Activated CD8-positive, alpha-beta T cell treated with anti-CD3 and anti-CD28 coated beads for 36 hours (primary cell): Measurements from ENCODE around the gene PDF. TPM values are rescaled to one million over a fixed set of nuclear protein-coding genes. Genes with fewer than 3 reads are reported as not detected.
"Not testable (repeated sequence)": the region's sequence is repeated elsewhere in the genome, so short reads cannot be mapped to it uniquely, and the experiment has no call there.

Experiments used
- ATAC-seq: fragments of 200-7000 bp; cut with Tn5 transposase; one replicate; pipeline ENCODE4 v1.10.0; 2021; ENCODE audit warnings: mild to moderate bottlenecking, moderate library complexity
- CTCF ChIA-PET: fragments of 350-600 bp; sonication (Branson Sonifier 250); formaldehyde crosslinking; loops from one replicate; lab custom pipeline; 2021; ENCODE audit warnings: antibody characterized with exemption; lab: Charles Lee
- POLR2A ChIA-PET: fragments of 350-600 bp; sonication (Branson Sonifier 250); formaldehyde crosslinking; loops from one replicate; lab custom pipeline; 2021; ENCODE audit warnings: antibody characterized with exemption; lab: Charles Lee
- DNase-seq: peaks from one replicate; pipeline ENCODE4 v3.0.0-alpha.2; 2020
- H3K27ac Mint-ChIP-seq: one replicate; pipeline ENCODE4 v1.8.0; 2021; ENCODE audit warnings: mild to moderate bottlenecking, mixed read lengths
- H3K27me3 Mint-ChIP-seq: one replicate; pipeline ENCODE4 v1.8.0; 2021; ENCODE audit warnings: mixed read lengths
- H3K36me3 Mint-ChIP-seq: one replicate; pipeline ENCODE4 v1.8.0; 2021; ENCODE audit warnings: low read depth, mixed read lengths
- H3K4me1 Mint-ChIP-seq: one replicate; pipeline ENCODE4 v1.8.0; 2021; ENCODE audit warnings: low read depth, mixed read lengths
- H3K4me3 Mint-ChIP-seq: one replicate; pipeline ENCODE4 v1.8.0; 2021; ENCODE audit warnings: mild to moderate bottlenecking, moderate library complexity, mixed read lengths
- H3K9me3 Mint-ChIP-seq: one replicate; pipeline ENCODE4 v1.8.0; 2021; ENCODE audit warnings: mixed read lengths
- intact Hi-C: fragments of 100-400 bp; cut with micrococcal nuclease; formaldehyde crosslinking; loops from one replicate; pipeline ENCODE4 v1.10.0; 2022
- total RNA-seq, 2 experiments: library from RNA; stranded (reverse); gene quantifications; one replicate each; pipeline ENCODE4 v1.2.3, GENCODE V29; 2021
- TF ChIP-seq, protein P1 (sequence below): fragments of 200-600 bp; IDR thresholded peaks from one replicate; pipeline ENCODE4 v1.8.0; 2022; ENCODE audit warnings: antibody characterized with exemption, mild to moderate bottlenecking

Gene PDF
- total RNA-seq, 2 experiments from 2014 or later = 16.1 to 19.5 TPM

DNA sequence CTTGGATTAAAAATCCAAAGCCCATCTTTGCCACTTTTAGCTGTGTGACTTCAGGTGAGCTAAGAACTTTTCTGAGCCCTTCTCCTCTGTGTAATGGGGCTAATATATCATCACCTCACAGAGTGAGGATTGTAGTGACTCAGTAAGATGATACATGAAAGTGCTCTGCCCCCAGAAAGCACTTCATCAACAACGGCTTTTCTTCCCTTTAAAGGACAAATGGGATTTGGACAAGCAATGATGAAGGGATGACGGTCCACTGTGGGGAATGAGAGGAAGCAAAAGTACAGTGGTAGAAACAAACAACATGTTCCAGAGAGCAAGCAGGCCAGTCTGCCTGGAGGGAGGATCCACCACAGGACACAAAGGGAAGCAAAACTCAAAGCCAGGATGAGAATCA is 35.5 kb upstream of the PDF start:
- Mint-ChIP-seq H3K36me3 (peaks cover 59% of the 10 kb centered on the region), H3K4me1 (peaks cover 10% of the 10 kb centered on the region), H3K27ac (peak overlapping the region; percentile 72), H3K4me3 (no peak overlapping the region), H3K9me3 (no peaks in the 10 kb centered on the region), H3K27me3 (no peaks in the 10 kb centered on the region)
- ATAC-seq (no peak), DNase-seq (no peak)
- ChIA-PET CTCF (interaction anchor here (1.4 kb wide), 1 partner anchor 31 kb away, joined by 5 read pairs; no protein-coding TSS in a partner anchor), POLR2A (no interaction called here)
- TF ChIP-seq, protein P1, sequence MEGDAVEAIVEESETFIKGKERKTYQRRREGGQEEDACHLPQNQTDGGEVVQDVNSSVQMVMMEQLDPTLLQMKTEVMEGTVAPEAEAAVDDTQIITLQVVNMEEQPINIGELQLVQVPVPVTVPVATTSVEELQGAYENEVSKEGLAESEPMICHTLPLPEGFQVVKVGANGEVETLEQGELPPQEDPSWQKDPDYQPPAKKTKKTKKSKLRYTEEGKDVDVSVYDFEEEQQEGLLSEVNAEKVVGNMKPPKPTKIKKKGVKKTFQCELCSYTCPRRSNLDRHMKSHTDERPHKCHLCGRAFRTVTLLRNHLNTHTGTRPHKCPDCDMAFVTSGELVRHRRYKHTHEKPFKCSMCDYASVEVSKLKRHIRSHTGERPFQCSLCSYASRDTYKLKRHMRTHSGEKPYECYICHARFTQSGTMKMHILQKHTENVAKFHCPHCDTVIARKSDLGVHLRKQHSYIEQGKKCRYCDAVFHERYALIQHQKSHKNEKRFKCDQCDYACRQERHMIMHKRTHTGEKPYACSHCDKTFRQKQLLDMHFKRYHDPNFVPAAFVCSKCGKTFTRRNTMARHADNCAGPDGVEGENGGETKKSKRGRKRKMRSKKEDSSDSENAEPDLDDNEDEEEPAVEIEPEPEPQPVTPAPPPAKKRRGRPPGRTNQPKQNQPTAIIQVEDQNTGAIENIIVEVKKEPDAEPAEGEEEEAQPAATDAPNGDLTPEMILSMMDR = no peak
- intact Hi-C loops = no loop called here

DNA sequence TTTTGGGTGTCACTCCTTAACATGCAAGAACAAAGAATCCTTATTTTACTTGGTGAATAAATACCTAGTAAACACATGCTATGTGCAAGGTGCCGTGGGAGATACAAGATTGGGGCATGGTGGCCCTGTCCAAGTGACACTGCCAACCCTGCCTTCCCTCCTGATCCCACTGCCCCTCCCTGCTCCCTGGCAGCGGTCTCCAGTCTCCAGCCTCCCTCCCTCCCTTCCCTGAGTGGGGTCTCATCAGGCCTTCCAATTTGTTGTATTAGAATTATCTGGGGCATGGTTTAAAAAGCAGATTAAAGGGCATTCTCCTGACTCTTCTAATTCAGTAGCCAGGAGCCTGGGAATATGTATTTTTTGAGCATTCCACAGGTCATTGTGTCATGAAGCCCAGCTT is 33.7 kb upstream of the PDF start:
- ChIA-PET CTCF (interaction anchor here (1.0 kb wide), 1 partner anchor 240 kb away, joined by 3 read pairs; no protein-coding TSS in a partner anchor), POLR2A (interaction anchor here (1.0 to 1.5 kb wide), 2 partner anchors 20 to 21 kb away, joined by 3 to 4 read pairs; no protein-coding TSS in a partner anchor)
- ATAC-seq = no peak
- Mint-ChIP-seq H3K36me3 (peaks cover 47% of the 10 kb centered on the region), H3K9me3 (no peaks in the 10 kb centered on the region), H3K27me3 (no peaks in the 10 kb centered on the region), H3K27ac (no peak overlapping the region), H3K4me1 (peaks cover 10% of the 10 kb centered on the region), H3K4me3 (no peak overlapping the region)
- intact Hi-C loops = no loop called here
- TF ChIP-seq, protein P1 = no peak
- DNase-seq = no peak

DNA sequence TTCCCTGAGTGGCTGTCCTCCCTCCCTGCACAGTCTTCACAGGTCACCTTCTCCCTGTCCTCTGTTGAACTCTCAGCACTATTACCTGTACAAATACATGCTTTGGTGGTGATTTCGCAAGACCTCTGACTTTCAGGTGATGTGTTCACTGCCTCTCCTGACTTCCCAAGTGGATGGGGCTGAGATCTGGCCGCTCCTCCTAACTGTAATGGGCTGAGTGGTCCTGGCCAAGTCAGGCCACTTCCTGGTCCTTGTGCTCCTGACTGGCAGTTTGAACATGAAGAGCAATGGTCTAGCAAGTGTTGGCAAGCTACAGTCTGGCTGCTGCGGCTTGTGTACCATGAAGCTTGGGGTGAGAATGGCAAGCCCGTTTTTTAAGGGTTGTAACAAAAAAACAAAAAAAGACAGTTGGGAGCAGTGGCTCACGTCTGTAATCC is 32.9 kb upstream of the PDF start:
- no peaks in the 10 kb centered on the region for H3K9me3 Mint-ChIP-seq
- ATAC-seq = no peak
- peaks cover 42% of the 10 kb centered on the region for H3K36me3 Mint-ChIP-seq
- no peak for DNase-seq
- H3K27me3 Mint-ChIP-seq = no peaks in the 10 kb centered on the region
- ChIA-PET POLR2A (interaction anchor here (1.0 kb wide), 1 partner anchor 21 kb away, joined by 3 read pairs; no protein-coding TSS in a partner anchor), CTCF (no interaction called here)
- intact Hi-C loops = no loop called here
- TF ChIP-seq, protein P1 = no peak
- peaks cover 10% of the 10 kb centered on the region for H3K4me1 Mint-ChIP-seq
- H3K27ac Mint-ChIP-seq = no peak overlapping the region
- H3K4me3 Mint-ChIP-seq = no peak overlapping the region

DNA sequence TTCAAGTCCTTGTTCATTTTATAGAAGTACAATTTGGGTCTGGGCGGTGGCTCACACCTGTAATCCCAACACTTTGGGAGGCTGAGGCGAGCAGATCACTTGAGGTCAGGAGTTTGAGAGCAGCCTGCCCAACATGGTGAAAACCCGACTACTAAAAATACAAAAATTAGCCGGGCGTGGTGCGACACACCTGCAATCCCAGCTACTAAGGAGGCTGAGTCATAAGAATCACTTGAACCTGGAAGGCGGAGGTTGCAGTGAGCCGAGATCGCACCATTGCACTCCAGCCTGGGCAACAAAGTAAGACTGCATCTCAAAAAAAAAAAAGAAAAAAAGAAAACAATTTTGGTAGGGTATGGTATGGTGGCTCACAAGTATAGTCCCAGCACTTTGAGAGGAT is 29.7 kb upstream of the PDF start:
- H3K27me3 Mint-ChIP-seq, CTCF ChIA-PET, H3K27ac Mint-ChIP-seq, ATAC-seq, intact Hi-C loops, H3K9me3 Mint-ChIP-seq, H3K4me3 Mint-ChIP-seq, DNase-seq, H3K4me1 Mint-ChIP-seq: not testable (repeated sequence)
- H3K36me3 Mint-ChIP-seq = peaks cover 33% of the 10 kb centered on the region
- POLR2A ChIA-PET = interaction anchor here (0.6 kb wide), 1 partner anchor 272 kb away, joined by 3 read pairs; no protein-coding TSS in a partner anchor

DNA sequence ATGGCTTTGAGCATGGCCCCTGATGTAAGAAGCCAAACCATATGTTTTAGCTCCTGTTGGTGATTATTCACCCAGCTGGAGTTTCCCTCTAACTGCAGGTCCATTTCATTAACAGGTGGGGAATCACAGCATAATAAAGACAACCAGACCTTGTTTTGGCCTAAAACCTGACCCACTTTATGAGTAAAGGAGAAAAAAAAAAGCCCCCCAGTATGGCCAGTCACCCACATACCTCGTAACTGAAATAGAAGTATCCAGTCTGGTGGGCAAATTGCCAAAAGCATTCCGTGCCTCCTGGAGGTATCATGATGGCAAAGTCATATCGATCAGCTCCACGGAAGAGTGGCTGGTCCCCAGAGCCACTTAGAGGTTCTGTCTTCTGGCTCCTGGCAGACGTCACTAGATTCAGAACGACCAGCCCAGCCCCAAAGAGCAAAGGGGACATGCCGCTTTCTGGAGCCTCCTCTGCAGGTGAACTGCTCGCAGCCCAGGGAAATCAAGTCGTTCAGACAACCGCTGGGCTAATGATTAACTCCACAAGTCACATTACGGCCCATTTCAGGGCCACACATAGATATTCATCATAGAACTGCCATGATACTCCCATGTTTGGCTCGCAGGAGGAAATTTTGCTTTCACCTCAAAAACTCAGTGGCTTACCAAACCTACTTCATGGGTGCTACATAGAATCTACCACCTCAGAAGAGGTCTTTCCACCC is 21.1 kb upstream of the PDF start, which contains the start of gene TMED6:
TMED6 (minus strand) TSS at position 478 of the 719 bp plus-strand sequence; CDS start at position 445, 33 bp downstream.
- Mint-ChIP-seq H3K27me3 (no peaks in the 10 kb centered on the region), H3K9me3 (no peaks in the 10 kb centered on the region), H3K4me3 (no peak within 1 kb of the TSS), H3K4me1 (peaks cover 2% of the 10 kb centered on the region), H3K36me3 (peaks cover 25% of the 10 kb centered on the region), H3K27ac (peak within 1 kb of the TSS; percentile 39)
- ATAC-seq = no peak
- TF ChIP-seq, protein P1 = no peak
- intact Hi-C loops = no loop called here
- CTCF ChIA-PET = interaction anchor here (0.7 to 2.9 kb wide), 3 partner anchors 10 to 832 kb away, joined by 3 to 8 read pairs (median 3); no protein-coding TSS in a partner anchor
- POLR2A ChIA-PET = interaction anchor here (0.7 to 2.4 kb wide), 2 partner anchors 19 to 22 kb away, joined by 4 to 6 read pairs; no protein-coding TSS in a partner anchor
- DNase-seq = no peak
